Calu3 (cell line): Measurements from ENCODE around the gene KRTAP10-1. TPM values are rescaled to one million over a fixed set of nuclear protein-coding genes. Genes with fewer than 3 reads are reported as not detected.
"Not testable (repeated sequence)": the region's sequence is repeated elsewhere in the genome, so short reads cannot be mapped to it uniquely, and the experiment has no call there.

ENCODE experiments used
- BruUV-seq: library from RNA; stranded (reverse); fragments of 400-500 nt; replicated peaks from 2 replicates; lab custom pipeline; 2021; lab: Mats Ljungman, UMichigan
- CTCF ChIA-PET: fragments of 300-600 bp; sonication (Branson Sonifier 250); formaldehyde crosslinking; loops from one replicate; lab custom pipeline; 2022; ENCODE audit warnings: antibody characterized with exemption; lab: Charles Lee
- DNase-seq: peaks from one replicate; pipeline ENCODE4 v3.0.0; 2022
- H3K27ac Mint-ChIP-seq: one replicate; pipeline ENCODE4 v1.8.0; 2022; ENCODE audit warnings: mixed read lengths; ENCODE audit not compliant: unreplicated experiment
- H3K27me3 Mint-ChIP-seq: one replicate; pipeline ENCODE4 v1.8.0; 2022; ENCODE audit warnings: mixed read lengths; ENCODE audit not compliant: unreplicated experiment
- H3K36me3 Mint-ChIP-seq: one replicate; pipeline ENCODE4 v1.8.0; 2022; ENCODE audit warnings: mild to moderate bottlenecking, moderate library complexity, mixed read lengths; ENCODE audit not compliant: insufficient read depth, unreplicated experiment
- H3K4me1 Mint-ChIP-seq: one replicate; pipeline ENCODE4 v1.8.0; 2022; ENCODE audit warnings: mild to moderate bottlenecking, low read depth, mixed read lengths; ENCODE audit not compliant: unreplicated experiment
- H3K4me3 Mint-ChIP-seq: one replicate; pipeline ENCODE4 v1.8.0; 2022; ENCODE audit warnings: mild to moderate bottlenecking, low read depth, moderate library complexity, mixed read lengths; ENCODE audit not compliant: unreplicated experiment
- H3K9me3 Mint-ChIP-seq: one replicate; pipeline ENCODE4 v1.8.0; 2022; ENCODE audit warnings: low read depth, mixed read lengths; ENCODE audit not compliant: unreplicated experiment
- intact Hi-C: fragments of 100-400 bp; cut with micrococcal nuclease; formaldehyde crosslinking; loops from one replicate; pipeline ENCODE4 v1.10.0; 2022; ENCODE audit not compliant: unreplicated experiment
- total RNA-seq: library from RNA; stranded (reverse); gene quantifications from 2 replicates; pipeline ENCODE4 v1.2.3, GENCODE V29; 2022
- TF ChIP-seq, protein P1 (sequence below): fragments of 200-600 bp; IDR thresholded peaks from one replicate; pipeline ENCODE4 v1.8.0; 2022; ENCODE audit warnings: antibody characterized with exemption; ENCODE audit not compliant: unreplicated experiment

The KRTAP10-1 gene
- total RNA-seq, 1 experiment from 2014 or later = not detected

DNA sequence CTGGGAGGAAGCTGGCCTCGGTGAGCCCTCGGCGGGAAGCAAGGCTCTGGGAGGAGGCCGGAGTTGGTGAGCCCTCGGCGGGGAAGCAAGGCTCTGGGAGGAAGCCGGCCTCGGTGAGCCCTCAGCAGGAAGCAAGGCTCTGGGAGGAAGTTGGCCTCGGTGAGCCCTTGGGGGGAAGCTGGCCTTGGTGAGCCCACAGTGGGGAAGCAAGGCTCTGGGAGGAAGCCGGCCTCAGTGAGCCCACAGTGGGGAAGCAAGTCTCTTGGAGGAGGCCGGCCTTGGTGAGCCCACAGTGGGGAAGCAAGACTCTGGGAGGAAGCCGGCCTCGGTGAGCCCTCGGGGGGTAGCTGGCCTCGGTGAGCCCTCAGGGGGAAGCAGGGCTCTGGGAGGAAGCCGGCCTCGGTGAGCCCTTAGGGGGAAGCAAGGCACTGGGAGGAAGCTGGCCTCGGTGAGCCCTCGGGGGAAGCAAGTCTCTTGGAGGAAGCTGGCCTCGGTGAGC lies 36.0 kb downstream of the KRTAP10-1 start:
- Mint-ChIP-seq H3K4me3 (no peak overlapping the region), H3K36me3 (no peaks in the 10 kb centered on the region), H3K27ac (no peak overlapping the region), H3K4me1 (no peaks in the 10 kb centered on the region), H3K27me3 (peaks cover 15% of the 10 kb centered on the region), H3K9me3 (no peaks in the 10 kb centered on the region)
- BruUV-seq = no TSS peak
- CTCF ChIA-PET = no interaction called here
- intact Hi-C loops = no loop called here
- DNase-seq = no peak
- TF ChIP-seq, protein P1, sequence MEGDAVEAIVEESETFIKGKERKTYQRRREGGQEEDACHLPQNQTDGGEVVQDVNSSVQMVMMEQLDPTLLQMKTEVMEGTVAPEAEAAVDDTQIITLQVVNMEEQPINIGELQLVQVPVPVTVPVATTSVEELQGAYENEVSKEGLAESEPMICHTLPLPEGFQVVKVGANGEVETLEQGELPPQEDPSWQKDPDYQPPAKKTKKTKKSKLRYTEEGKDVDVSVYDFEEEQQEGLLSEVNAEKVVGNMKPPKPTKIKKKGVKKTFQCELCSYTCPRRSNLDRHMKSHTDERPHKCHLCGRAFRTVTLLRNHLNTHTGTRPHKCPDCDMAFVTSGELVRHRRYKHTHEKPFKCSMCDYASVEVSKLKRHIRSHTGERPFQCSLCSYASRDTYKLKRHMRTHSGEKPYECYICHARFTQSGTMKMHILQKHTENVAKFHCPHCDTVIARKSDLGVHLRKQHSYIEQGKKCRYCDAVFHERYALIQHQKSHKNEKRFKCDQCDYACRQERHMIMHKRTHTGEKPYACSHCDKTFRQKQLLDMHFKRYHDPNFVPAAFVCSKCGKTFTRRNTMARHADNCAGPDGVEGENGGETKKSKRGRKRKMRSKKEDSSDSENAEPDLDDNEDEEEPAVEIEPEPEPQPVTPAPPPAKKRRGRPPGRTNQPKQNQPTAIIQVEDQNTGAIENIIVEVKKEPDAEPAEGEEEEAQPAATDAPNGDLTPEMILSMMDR = no peak

DNA sequence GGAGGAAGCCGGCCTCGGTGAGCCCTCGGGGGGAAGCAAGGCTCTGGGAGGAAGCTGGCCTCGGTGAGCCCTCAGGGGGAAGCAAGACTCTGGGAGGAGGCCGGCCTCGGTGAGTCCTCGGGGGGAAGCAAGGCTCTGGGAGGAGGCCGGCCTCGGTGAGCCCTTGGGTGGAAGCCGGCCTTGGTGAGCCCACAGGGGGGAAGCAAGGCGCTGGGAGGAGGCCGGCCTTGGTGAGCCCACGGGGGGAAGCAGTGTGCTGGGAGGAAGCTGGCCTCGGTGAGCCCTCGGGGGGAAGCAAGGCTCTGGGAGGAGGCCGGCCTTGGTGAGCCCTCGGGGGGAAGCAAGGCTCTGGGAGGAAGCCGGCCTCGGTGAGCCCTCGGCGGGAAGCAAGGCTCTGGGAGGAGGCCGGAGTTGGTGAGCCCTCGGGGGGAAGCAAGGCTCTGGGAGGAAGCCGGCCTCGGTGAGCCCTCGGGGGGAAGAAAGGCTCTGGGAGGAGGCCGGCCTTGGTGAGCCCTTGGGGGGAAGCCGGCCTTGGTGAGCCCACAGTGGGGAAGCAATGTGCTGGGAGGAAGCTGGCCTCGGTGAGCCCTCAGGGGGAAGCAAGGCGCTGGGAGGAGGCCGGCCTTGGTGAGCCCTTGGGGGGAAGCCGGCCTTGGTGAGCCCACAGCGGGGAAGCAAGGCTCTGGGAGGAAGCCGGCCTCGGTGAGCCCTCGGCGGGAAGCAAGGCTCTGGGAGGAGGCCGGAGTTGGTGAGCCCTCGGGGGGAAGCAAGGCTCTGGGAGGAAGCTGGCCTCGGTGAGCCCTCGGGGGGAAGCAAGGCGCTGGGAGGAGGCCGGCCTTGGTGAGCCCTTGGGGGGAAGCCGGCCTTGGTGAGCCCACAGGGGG lies 36.7 kb downstream of the KRTAP10-1 start:
- BruUV-seq, H3K4me1 Mint-ChIP-seq, H3K9me3 Mint-ChIP-seq, CTCF ChIA-PET, H3K4me3 Mint-ChIP-seq, H3K27ac Mint-ChIP-seq, intact Hi-C loops, H3K36me3 Mint-ChIP-seq, DNase-seq: not testable (repeated sequence)
- H3K27me3 Mint-ChIP-seq = peaks cover 22% of the 10 kb centered on the region

DNA sequence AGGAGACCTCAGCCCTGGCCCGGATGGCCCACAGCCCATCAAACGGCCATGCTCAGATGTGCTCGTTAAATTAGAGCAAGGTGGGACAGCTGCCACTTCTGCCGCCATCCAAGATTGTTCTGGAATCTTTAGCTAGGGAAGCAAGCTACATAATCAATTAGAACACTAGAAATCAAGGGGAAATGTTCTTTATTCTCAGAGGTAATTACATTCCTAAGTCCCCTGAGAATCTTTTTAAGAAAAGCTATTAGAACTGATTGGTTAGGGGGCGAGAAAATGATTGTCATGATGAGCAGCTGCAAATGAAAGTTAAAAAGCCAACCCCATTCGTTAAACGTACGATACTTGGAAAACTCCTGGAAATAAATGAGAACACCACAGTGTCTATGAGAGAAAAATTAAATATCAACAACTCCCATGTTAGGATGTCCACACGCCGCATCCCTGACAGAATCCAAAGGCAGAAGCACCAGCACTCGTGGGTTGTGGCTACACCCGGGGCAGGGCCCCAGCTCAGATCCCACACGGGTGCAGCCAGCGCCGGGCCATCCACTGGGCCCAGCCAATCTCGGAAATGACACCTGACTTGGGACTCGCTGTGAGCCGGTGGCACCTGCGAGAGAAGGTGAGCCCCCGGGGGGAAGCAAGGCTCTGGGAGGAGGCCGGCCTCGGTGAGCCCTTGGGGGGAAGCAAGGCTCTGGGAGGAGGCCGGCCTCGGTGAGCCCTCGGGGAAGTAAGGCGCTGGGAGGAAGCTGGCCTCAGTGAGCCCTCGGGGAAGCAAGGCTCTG lies 37.6 kb downstream of the KRTAP10-1 start:
- no peaks in the 10 kb centered on the region for H3K4me1 Mint-ChIP-seq
- intact Hi-C loops = no loop called here
- DNase-seq = no peak
- no peak overlapping the region for H3K4me3 Mint-ChIP-seq
- TF ChIP-seq, protein P1 = no peak
- H3K36me3 Mint-ChIP-seq = no peaks in the 10 kb centered on the region
- peaks cover 31% of the 10 kb centered on the region for H3K27me3 Mint-ChIP-seq
- no peaks in the 10 kb centered on the region for H3K9me3 Mint-ChIP-seq
- H3K27ac Mint-ChIP-seq = no peak overlapping the region
- CTCF ChIA-PET = no interaction called here
- no TSS peak for BruUV-seq

DNA sequence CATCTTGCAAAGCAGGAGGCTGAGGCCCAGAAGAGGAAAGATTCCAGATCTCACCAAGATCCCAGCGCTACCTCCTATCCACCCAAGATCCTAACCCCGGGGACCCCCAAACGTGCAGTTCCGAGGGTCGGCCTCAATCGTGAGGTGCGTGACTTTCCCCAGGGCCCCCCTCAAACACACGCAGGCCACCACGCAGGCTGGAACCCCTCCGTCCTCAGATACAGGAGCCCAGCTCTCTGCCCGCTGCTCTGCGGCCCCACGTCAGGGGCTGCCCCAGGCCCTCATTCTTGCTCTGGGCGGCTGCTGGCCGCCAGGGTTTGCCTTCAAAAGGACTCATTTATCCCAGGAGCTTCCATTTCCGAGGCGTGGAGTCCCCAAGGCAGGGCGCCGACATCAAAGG lies 39.9 kb downstream of the KRTAP10-1 start:
- intact Hi-C loops = no loop called here
- no peaks in the 10 kb centered on the region for H3K9me3 Mint-ChIP-seq
- H3K27me3 Mint-ChIP-seq = peaks cover 53% of the 10 kb centered on the region
- no peak overlapping the region for H3K4me3 Mint-ChIP-seq
- no peaks in the 10 kb centered on the region for H3K36me3 Mint-ChIP-seq
- TF ChIP-seq, protein P1 = no peak
- H3K27ac Mint-ChIP-seq = no peak overlapping the region
- DNase-seq = no peak
- no peaks in the 10 kb centered on the region for H3K4me1 Mint-ChIP-seq
- no TSS peak for BruUV-seq
- CTCF ChIA-PET = interaction anchor here (1.0 kb wide), 1 partner anchor 12 kb away, joined by 3 read pairs; no protein-coding TSS in a partner anchor
